Gastroesophageal sphincter (tissue), 4 donors: ENCODE results near the gene SAGE1. TPM values are rescaled to one million over a fixed set of nuclear protein-coding genes. Genes with fewer than 3 reads are reported as not detected.
A peak's percentile ranks its signal among the peaks of the same experiment; 100 is the strongest.

Experiments
- ATAC-seq: fragments of 150-250 bp; one replicate; pipeline ENCODE4 v1.9.1; 2016; ENCODE audit warnings: mild to moderate bottlenecking, moderate library complexity
- H3K27ac ChIP-seq, 4 donors: fragments of 200-600 bp; sonication (generic) in 3 of 4; 1 replicate in 3 of 4; 2 replicates in 1 of 4; pipeline ENCODE4 v1.5.1; 2016 to 2019
- H3K27me3 ChIP-seq: fragments of 200-600 bp; sonication (generic); one replicate; pipeline ENCODE4 v1.5.1; 2019
- H3K36me3 ChIP-seq, 2 donors: fragments of 200-600 bp; sonication (generic); one replicate each; pipeline ENCODE4 v1.5.1; 2019; ENCODE audit warnings: control low read depth in 1 of 2
- H3K4me1 ChIP-seq, 3 donors: fragments of 200-600 bp; sonication (generic); 1 replicate in 2 of 3; 2 replicates in 1 of 3; pipeline ENCODE4 v1.5.1; 2016 to 2019; ENCODE audit warnings: control low read depth in 2 of 3
- H3K4me3 ChIP-seq, 2 donors: fragments of 200-600 bp; sonication (generic); one replicate each; pipeline ENCODE4 v1.5.1; 2019; ENCODE audit warnings: mild to moderate bottlenecking in 1 of 2, moderate library complexity in 1 of 2
- H3K9me3 ChIP-seq, 3 donors: fragments of 200-600 bp; sonication (generic); one replicate each; pipeline ENCODE4 v1.5.1; 2017 to 2019; ENCODE audit warnings: control low read depth in 2 of 3
- EP300 ChIP-seq: sonication (generic); formaldehyde crosslinking; IDR thresholded peaks from one replicate; pipeline ENCODE4 v1.6.1; 2017; ENCODE audit warnings: antibody characterized with exemption, mild to moderate bottlenecking
- POLR2A ChIP-seq, 2 donors: fragments of 450-650 bp; IDR thresholded peaks; one replicate each; pipeline ENCODE4 v1.6.1; 2017; ENCODE audit warnings: antibody characterized with exemption in 2 of 2, mild to moderate bottlenecking in 2 of 2, moderate library complexity in 1 of 2
- POLR2AphosphoS5 ChIP-seq: sonication (generic); formaldehyde crosslinking; IDR thresholded peaks from one replicate; pipeline ENCODE4 v1.6.1; 2017; ENCODE audit warnings: antibody characterized with exemption
- WGBS, 2 donors: methylation state at CpG; one replicate each; pipeline ENCODE4 v1.1.5; 2018; ENCODE audit warnings: low coverage in 1 of 2; 5-methylcytosine and 5-hydroxymethylcytosine counted together
- total RNA-seq, 4 donors: library from RNA; depleted of rRNA; stranded (reverse); fragments of >200 nt; gene quantifications; one replicate each; pipeline ENCODE4 v1.1.0, GENCODE V29; 2016
- TF ChIP-seq, protein P1 (sequence below), 4 experiments: fragments of 200-600 bp in 2 of 4; fragments of 450-650 bp in 2 of 4; sonication (generic) in 1 of 4; IDR thresholded peaks; one replicate each; pipeline ENCODE4 v1.5.1; 2017 to 2019; ENCODE audit warnings: antibody characterized with exemption in 4 of 4, mild to moderate bottlenecking in 2 of 4, moderate library complexity in 2 of 4

The SAGE1 gene
- total RNA-seq, 4 donors from 2014 or later = not detected

- TF ChIP-seq, protein P1, sequence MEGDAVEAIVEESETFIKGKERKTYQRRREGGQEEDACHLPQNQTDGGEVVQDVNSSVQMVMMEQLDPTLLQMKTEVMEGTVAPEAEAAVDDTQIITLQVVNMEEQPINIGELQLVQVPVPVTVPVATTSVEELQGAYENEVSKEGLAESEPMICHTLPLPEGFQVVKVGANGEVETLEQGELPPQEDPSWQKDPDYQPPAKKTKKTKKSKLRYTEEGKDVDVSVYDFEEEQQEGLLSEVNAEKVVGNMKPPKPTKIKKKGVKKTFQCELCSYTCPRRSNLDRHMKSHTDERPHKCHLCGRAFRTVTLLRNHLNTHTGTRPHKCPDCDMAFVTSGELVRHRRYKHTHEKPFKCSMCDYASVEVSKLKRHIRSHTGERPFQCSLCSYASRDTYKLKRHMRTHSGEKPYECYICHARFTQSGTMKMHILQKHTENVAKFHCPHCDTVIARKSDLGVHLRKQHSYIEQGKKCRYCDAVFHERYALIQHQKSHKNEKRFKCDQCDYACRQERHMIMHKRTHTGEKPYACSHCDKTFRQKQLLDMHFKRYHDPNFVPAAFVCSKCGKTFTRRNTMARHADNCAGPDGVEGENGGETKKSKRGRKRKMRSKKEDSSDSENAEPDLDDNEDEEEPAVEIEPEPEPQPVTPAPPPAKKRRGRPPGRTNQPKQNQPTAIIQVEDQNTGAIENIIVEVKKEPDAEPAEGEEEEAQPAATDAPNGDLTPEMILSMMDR (IDR thresholded peaks at IDR 0.05) = peak; percentile 8 to 71 (median 22)
- TF ChIP-seq POLR2A (IDR thresholded peaks at IDR 0.05) = no peak
- no peaks in the 10 kb centered on the region for H3K9me3 ChIP-seq
- WGBS, 2 donors = 46 to 47% methylated on average over 10 to 13 of the region's 19 CpGs
- no peak for ATAC-seq
- H3K36me3 ChIP-seq = no peaks in the 10 kb centered on the region
- H3K27ac ChIP-seq = no peak overlapping the region
- H3K4me3 ChIP-seq = no peak overlapping the region
- no peaks in the 10 kb centered on the region for H3K27me3 ChIP-seq
- no peaks in the 10 kb centered on the region for H3K4me1 ChIP-seq
These were observed 38.4 kb downstream of the SAGE1 start for GRCh38 chrX:135931644-135932487.

GRCh38 chrX:135944486-135944885 lies 51.0 kb downstream of the SAGE1 start:
- ATAC-seq = no peak
- TF ChIP-seq EP300 (no peak), POLR2AphosphoS5 (no peak), POLR2A (IDR thresholded peaks at IDR 0.05) (no peak)
- TF ChIP-seq, protein P1 (IDR thresholded peaks at IDR 0.05) = no peak
- no peaks in the 10 kb centered on the region for H3K9me3 ChIP-seq
- 63 to 89% methylated on average over 2 of the region's 2 CpGs for whole genome bisulfite sequencing, 2 donors
- no peak overlapping the region for H3K4me3 ChIP-seq
- no peaks in the 10 kb centered on the region for H3K27me3 ChIP-seq
- no peak overlapping the region for H3K27ac ChIP-seq
- H3K4me1 ChIP-seq = no peaks in the 10 kb centered on the region
- no peaks in the 10 kb centered on the region for H3K36me3 ChIP-seq

- Histone ChIP-seq H3K27ac (no peak overlapping the region), H3K27me3 (no peaks in the 10 kb centered on the region), H3K36me3 (no peaks in the 10 kb centered on the region), H3K9me3 (no peaks in the 10 kb centered on the region), H3K4me1 (no peaks in the 10 kb centered on the region), H3K4me3 (no peak overlapping the region)
- 66 to 71% methylated on average over 2 to 3 of the region's 4 CpGs for WGBS, 2 donors
- TF ChIP-seq, protein P1 (IDR thresholded peaks at IDR 0.05) = no peak
- ATAC-seq = no peak
These were observed 57.8 kb downstream of the SAGE1 start for GRCh38 chrX:135951291-135951690.

Other genes starting within 250 kb of the SAGE1 start
- not detected for gene CT45A1, start 180.1 kb upstream of the SAGE1 start, total RNA-seq
- gene CT45A3, start 125.5 kb upstream of the SAGE1 start, total RNA-seq = not detected
- gene CT45A5, start 108.2 kb upstream of the SAGE1 start, total RNA-seq = not detected
- not detected for gene CT45A6, start 90.9 kb upstream of the SAGE1 start, total RNA-seq
- not detected for gene CT45A2, start 73.7 kb upstream of the SAGE1 start, total RNA-seq
- not detected for gene CT45A7, start 56.4 kb upstream of the SAGE1 start, total RNA-seq
- not detected for gene CT45A8, start 39.2 kb upstream of the SAGE1 start, total RNA-seq
- not detected for gene CT45A9, start 21.9 kb upstream of the SAGE1 start, total RNA-seq
- gene CT45A10, start 272 bp upstream of the SAGE1 start, total RNA-seq = not detected
- 10 to 100 TPM; 33.0 to 43.9 (median 40.6) TPM for gene MMGT1, start 80.3 kb downstream of the SAGE1 start, total RNA-seq
- 10 to 100 TPM; 17.2 to 27.3 (median 20.3) TPM for gene SLC9A6, start 91.7 kb downstream of the SAGE1 start, total RNA-seq